Endothelial cell of umbilical vein (primary cell): ENCODE data around the gene MS4A10. TPM values are rescaled to one million over a fixed set of nuclear protein-coding genes. Genes with fewer than 3 reads are reported as not detected.

Experiments
- BruUV-seq: library from RNA; stranded (reverse); fragments of 400-500 nt; replicated peaks from 2 replicates; lab custom pipeline; 2021; lab: Mats Ljungman, UMichigan
- CTCF ChIA-PET: fragments of 300-600, 350-600 bp; sonication (Branson Sonifier 250); formaldehyde crosslinking; loops from one replicate; lab custom pipeline; 2021; ENCODE audit warnings: antibody characterized with exemption, inconsistent platforms; lab: Charles Lee
- POLR2A ChIA-PET: fragments of 300-600, 350-600 bp; sonication (Branson Sonifier 250); formaldehyde crosslinking; loops from one replicate; lab custom pipeline; 2021; ENCODE audit warnings: antibody characterized with exemption, inconsistent platforms; lab: Charles Lee
- DNase-seq: peaks from one replicate; pipeline ENCODE4 v3.0.0-alpha.2; 2011; ENCODE audit warnings: low read depth, low spot score
- FAIRE-seq: peaks from 2 replicates; lab custom pipeline; 2011; peaks lifted over from hg19 to GRCh38; lab: Jason Lieb, UNC
- H2AFZ ChIP-seq: 2 replicates; pipeline ENCODE4 v1.6.0; 2012; ENCODE audit warnings: low read depth, low read length, control low read depth, inconsistent platforms
- H3K27ac ChIP-seq: 2 replicates; pipeline ENCODE4 v1.5.1; 2011; ENCODE audit warnings: low read depth, mild to moderate bottlenecking, control low read depth, low read length, moderate library complexity; ENCODE audit not compliant: insufficient read depth
- H3K27me3 ChIP-seq, 2 experiments: 2 replicates each; pipeline versions ENCODE4 v1.6.0 to v1.6.1; 2011; ENCODE audit warnings: low read length in 2 of 2, mixed read lengths in 1 of 2; ENCODE audit not compliant: control insufficient read depth in 2 of 2, insufficient read depth in 2 of 2
- H3K36me3 ChIP-seq, 2 experiments: 2 replicates in 1 of 2; 3 replicates in 1 of 2; pipeline ENCODE4 v1.5.1; 2011; ENCODE audit warnings: low read length in 2 of 2, mild to moderate bottlenecking in 1 of 2, moderate library complexity in 1 of 2; ENCODE audit not compliant: control insufficient read depth in 2 of 2, insufficient read depth in 2 of 2; ENCODE audit errors: extremely low read depth in 1 of 2
- H3K4me1 ChIP-seq: 3 replicates; pipeline ENCODE4 v1.5.1; 2011; ENCODE audit warnings: mild to moderate bottlenecking, low read length; ENCODE audit not compliant: control insufficient read depth, insufficient read depth; ENCODE audit errors: extremely low read depth
- H3K4me2 ChIP-seq: 2 replicates; pipeline ENCODE4 v1.6.1; 2011; ENCODE audit warnings: low read length, control low read depth, mixed read lengths; ENCODE audit not compliant: insufficient read depth
- H3K4me3 ChIP-seq, 3 experiments: fragments of 200-600 bp in 1 of 3; sonication (generic), shearing (Covaris generic) in 1 of 3; replicated peaks in 1 of 3; 2 replicates each; pipeline ENCODE4 v1.5.1; 2011 to 2016; ENCODE audit warnings: control low read depth in 3 of 3, low read length in 3 of 3, mild to moderate bottlenecking in 2 of 3, inconsistent platforms in 1 of 3, low read depth in 1 of 3, moderate library complexity in 1 of 3; ENCODE audit not compliant: insufficient read depth in 1 of 3
- H3K79me2 ChIP-seq: 2 replicates; pipeline ENCODE4 v1.6.0; 2012; ENCODE audit warnings: low read length, inconsistent platforms; ENCODE audit not compliant: control insufficient read depth, insufficient read depth
- H3K9ac ChIP-seq: replicated peaks from 2 replicates; pipeline ENCODE3; 2011; ENCODE audit warnings: low read length, control low read depth; ENCODE audit not compliant: insufficient read depth; ENCODE audit errors: extremely low read depth
- H3K9me1 ChIP-seq: replicated peaks from 3 replicates; pipeline ENCODE4 v1.6.0; 2011; ENCODE audit warnings: mild to moderate bottlenecking, low read length; ENCODE audit not compliant: control insufficient read depth, insufficient read depth; ENCODE audit errors: extremely low read depth
- H3K9me3 ChIP-seq: replicated peaks from 2 replicates; pipeline ENCODE4 v1.5.1; 2012; ENCODE audit warnings: low read length, inconsistent platforms; ENCODE audit not compliant: control insufficient read depth, insufficient read depth
- H4K20me1 ChIP-seq: replicated peaks from 2 replicates; pipeline ENCODE3; 2011; ENCODE audit warnings: mild to moderate bottlenecking, low read length; ENCODE audit not compliant: control insufficient read depth, insufficient read depth; ENCODE audit errors: extremely low read depth
- EZH2 ChIP-seq: IDR thresholded peaks from 2 replicates; pipeline ENCODE4 v1.6.1; 2012; ENCODE audit warnings: borderline replicate concordance, low read depth, mild to moderate bottlenecking, moderate library complexity, low read length, inconsistent platforms; ENCODE audit not compliant: severe bottlenecking
- JUN ChIP-seq: IDR thresholded peaks from 2 replicates; pipeline ENCODE4 v1.6.1; 2011; ENCODE audit warnings: borderline replicate concordance, low read depth; ENCODE audit not compliant: insufficient read length, insufficient read depth
- POLR2A ChIP-seq: IDR thresholded peaks from 2 replicates; pipeline ENCODE4 v1.6.1; 2012; ENCODE audit warnings: low read depth, mild to moderate bottlenecking, control low read depth, low read length
- POLR2AphosphoS5 ChIP-seq: IDR thresholded peaks from 2 replicates; pipeline ENCODE4 v1.6.1; 2012; ENCODE audit warnings: low read depth, mild to moderate bottlenecking, control low read depth, low read length, moderate library complexity; ENCODE audit not compliant: insufficient read depth
- dilution Hi-C: fragments of 300-500 bp; cut with MboI; formaldehyde crosslinking; loops from one replicate; pipeline ENCODE4 v1.15.0; 2019; ENCODE audit warnings: low sequenced_read_pairs; ENCODE audit not compliant: extremely low pct_ligation_motif_present
- intact Hi-C: fragments of 100-400 bp; cut with micrococcal nuclease; formaldehyde crosslinking; loops from one replicate; pipeline ENCODE4 v1.10.0; 2022
- polyA plus RNA-seq, 4 experiments: library from polyadenylated mRNA; depleted of rRNA in 3 of 4; stranded (reverse) in 3 of 4; unstranded in 1 of 4; fragments of >200 nt; gene quantifications; 2 replicates each; pipeline versions ENCODE4 v1.2.1 to v1.2.3, GENCODE V29; 2011 to 2012; ENCODE audit warnings: missing spikeins in 1 of 4
- total RNA-seq: library from RNA; stranded (reverse); gene quantifications from 2 replicates; pipeline ENCODE4 v1.2.3, GENCODE V29; 2021

The MS4A10 gene
- total and polyA plus RNA-seq, 2 donors (not counting 3 experiments of a cell fraction or from before 2014, with no cell fraction given), result not detected

GRCh38 chr11:60781286-60781980 is 3.7 kb upstream of the MS4A10 start:
- Histone ChIP-seq H3K4me3 (no peak overlapping the region), H3K27me3 (no peaks in the 10 kb centered on the region), H3K27ac (no peak overlapping the region), H3K9me3 (no peaks in the 10 kb centered on the region), H3K79me2 (no peaks in the 10 kb centered on the region), H3K4me1 (peaks cover 20% of the 10 kb centered on the region), H3K9ac (no peak overlapping the region), H3K36me3 (no peaks in the 10 kb centered on the region), H4K20me1 (no peaks in the 10 kb centered on the region), H2AFZ (no peak overlapping the region), H3K4me2 (no peak overlapping the region), H3K9me1 (no peaks in the 10 kb centered on the region)
- FAIRE-seq (no peak), DNase-seq (no peak)
- ChIA-PET POLR2A (no interaction called here), CTCF (interaction anchor here (1.6 to 2.5 kb wide), 3 partner anchors 13 to 118 kb away, joined by 3 to 9 read pairs (median 4); no protein-coding TSS in a partner anchor)
- intact Hi-C loops (no loop called here), dilution Hi-C loops (no loop called here)
- TF ChIP-seq POLR2A, result no peak
- BruUV-seq, result no TSS peak

GRCh38 chr11:60781981-60782316 is 3.2 kb upstream of the MS4A10 start:
- H3K4me2 ChIP-seq, result no peak overlapping the region
- no TSS peak for BruUV-seq
- ChIA-PET CTCF (interaction anchor here (1.7 to 2.5 kb wide), 2 partner anchors 106 to 117 kb away, joined by 4 to 9 read pairs; no protein-coding TSS in a partner anchor), POLR2A (no interaction called here)
- H3K9me1 ChIP-seq, result no peaks in the 10 kb centered on the region
- no peaks in the 10 kb centered on the region for H3K36me3 ChIP-seq
- DNase-seq (no peak), FAIRE-seq (no peak)
- H3K9ac ChIP-seq, result no peak overlapping the region
- H4K20me1 ChIP-seq, result no peaks in the 10 kb centered on the region
- no peak overlapping the region for H3K4me3 ChIP-seq
- dilution Hi-C loops, result no loop called here
- no peak overlapping the region for H2AFZ ChIP-seq
- TF ChIP-seq POLR2AphosphoS5 (no peak), EZH2 (no peak), JUN (no peak), POLR2A (no peak)
- peaks cover 21% of the 10 kb centered on the region for H3K4me1 ChIP-seq
- H3K27ac ChIP-seq, result no peak overlapping the region
- intact Hi-C loops, result no loop called here
- H3K79me2 ChIP-seq, result no peaks in the 10 kb centered on the region
- H3K9me3 ChIP-seq, result no peaks in the 10 kb centered on the region
- H3K27me3 ChIP-seq, result no peaks in the 10 kb centered on the region
